Inflammatory macrophage treated with lipopolysaccharide for 4 hours (primary cell): ENCODE measurements around the gene BAIAP2L1.
A peak's percentile ranks its signal among the peaks of the same experiment; 100 is the strongest.

Experiments used
- DNase-seq: peaks from one replicate; pipeline ENCODE4 v3.0.0-alpha.2; 2020

Gene BAIAP2L1

DNA sequence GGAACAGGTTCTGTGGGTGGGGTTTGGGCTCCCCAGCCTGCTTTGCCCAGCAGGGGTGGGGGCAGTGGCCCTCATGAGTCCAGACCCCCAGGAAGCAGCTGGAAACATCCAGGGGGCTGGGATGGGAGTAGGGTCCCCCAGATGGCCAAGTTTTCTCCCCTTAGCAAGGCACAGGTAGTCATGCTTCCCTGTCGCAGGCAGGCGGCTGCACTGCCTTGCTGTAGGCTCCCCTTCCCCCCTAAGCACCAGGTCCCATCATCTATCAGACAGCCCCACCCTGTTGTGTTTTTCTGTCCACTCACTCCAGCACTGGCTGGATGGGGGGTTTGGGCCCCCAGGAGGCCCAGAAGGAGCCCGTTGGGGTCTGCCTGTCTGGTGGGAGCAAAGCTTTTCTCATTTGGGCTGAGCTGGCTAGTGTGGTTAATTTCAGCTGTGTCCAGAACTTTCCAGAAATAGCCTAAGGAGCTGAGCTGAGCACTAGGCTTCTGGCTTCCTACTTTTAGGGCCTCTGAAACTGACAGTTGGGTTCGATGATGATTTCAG, 111.5 kb downstream of the BAIAP2L1 start:
- DNase-seq: no peak

- no peak for DNase-seq
These were observed 112.6 kb downstream of the BAIAP2L1 start for GRCh38 chr7:98288064-98288823.

- no peak for DNase-seq
These were observed 113.4 kb downstream of the BAIAP2L1 start for GRCh38 chr7:98287486-98287959.

GRCh38 chr7:98286701-98287485, 114.0 kb downstream of the BAIAP2L1 start:
- DNase-seq: no peak

- DNase-seq: peak; percentile 95
These were observed 114.8 kb downstream of the BAIAP2L1 start for GRCh38 chr7:98286093-98286539.

GRCh38 chr7:98285157-98286092, 115.5 kb downstream of the BAIAP2L1 start:
- DNase-seq: peak; percentile 27

GRCh38 chr7:98284335-98285036, 116.4 kb downstream of the BAIAP2L1 start:
- DNase-seq: peak; percentile 85

GRCh38 chr7:98283887-98284222, 117.0 kb downstream of the BAIAP2L1 start:
- no peak for DNase-seq

GRCh38 chr7:98283127-98283886, 117.6 kb downstream of the BAIAP2L1 start:
- DNase-seq: peak; percentile 97

DNA sequence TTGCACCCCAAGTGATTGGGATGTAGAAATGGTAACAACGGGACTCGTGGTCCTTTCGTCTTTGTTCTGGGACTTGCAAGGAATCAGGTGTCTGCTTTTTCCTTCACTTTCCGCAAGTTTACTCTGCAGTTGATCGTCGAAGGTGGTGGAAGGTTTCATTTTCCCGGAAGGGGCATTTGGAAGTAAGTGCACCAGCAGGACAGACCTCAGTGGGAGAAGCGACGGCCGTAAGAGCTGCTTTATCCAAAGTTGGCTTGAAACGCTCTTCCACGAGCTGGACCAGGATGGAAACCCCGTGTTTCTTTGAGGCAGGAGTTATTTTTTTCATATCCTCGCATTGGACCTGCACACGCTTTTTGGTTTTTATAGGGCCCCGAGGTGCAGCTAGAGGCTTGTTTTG, 118.2 kb downstream of the BAIAP2L1 start:
- DNase-seq: no peak

DNA sequence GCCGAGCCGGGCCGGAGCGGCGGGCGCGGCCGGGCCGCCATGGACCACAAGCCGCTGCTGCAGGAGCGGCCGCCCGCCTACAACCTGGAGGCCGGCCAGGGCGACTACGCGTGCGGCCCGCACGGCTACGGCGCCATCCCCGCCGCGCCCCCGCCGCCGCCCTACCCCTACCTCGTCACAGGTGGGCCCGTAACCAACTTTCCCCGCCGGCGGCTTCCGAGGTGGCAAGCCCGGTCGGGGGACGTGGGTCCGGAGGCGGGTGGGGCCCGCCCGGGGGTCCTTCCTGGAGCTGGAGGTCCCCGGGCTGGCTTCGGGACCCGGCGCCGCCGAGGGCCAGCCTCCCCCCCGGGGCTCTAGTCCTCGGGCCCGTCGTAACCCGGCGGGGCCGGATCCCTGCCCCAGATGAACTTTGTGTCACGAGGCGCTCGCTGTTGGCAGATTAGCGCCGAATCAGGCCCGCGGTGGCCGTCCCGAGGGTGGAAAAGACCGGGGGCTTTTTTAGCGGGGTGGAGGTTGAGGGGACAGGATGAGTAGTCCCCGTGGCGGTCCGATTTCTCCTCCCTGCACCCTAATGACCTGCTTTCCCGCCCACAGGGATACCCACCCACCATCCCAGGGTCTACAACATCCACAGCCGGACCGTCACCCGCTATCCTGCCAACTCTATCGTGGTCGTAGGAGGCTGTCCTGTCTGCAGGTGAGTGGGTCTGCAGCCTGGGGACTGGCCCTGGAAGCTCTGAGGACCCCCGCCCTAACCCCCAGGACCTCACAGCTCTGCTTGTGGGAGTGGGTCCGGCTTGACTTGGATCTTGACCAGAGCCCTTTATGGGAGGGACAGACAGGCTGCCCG, 118.9 kb downstream of the BAIAP2L1 start:
- DNase-seq: peak; percentile 33

DNA sequence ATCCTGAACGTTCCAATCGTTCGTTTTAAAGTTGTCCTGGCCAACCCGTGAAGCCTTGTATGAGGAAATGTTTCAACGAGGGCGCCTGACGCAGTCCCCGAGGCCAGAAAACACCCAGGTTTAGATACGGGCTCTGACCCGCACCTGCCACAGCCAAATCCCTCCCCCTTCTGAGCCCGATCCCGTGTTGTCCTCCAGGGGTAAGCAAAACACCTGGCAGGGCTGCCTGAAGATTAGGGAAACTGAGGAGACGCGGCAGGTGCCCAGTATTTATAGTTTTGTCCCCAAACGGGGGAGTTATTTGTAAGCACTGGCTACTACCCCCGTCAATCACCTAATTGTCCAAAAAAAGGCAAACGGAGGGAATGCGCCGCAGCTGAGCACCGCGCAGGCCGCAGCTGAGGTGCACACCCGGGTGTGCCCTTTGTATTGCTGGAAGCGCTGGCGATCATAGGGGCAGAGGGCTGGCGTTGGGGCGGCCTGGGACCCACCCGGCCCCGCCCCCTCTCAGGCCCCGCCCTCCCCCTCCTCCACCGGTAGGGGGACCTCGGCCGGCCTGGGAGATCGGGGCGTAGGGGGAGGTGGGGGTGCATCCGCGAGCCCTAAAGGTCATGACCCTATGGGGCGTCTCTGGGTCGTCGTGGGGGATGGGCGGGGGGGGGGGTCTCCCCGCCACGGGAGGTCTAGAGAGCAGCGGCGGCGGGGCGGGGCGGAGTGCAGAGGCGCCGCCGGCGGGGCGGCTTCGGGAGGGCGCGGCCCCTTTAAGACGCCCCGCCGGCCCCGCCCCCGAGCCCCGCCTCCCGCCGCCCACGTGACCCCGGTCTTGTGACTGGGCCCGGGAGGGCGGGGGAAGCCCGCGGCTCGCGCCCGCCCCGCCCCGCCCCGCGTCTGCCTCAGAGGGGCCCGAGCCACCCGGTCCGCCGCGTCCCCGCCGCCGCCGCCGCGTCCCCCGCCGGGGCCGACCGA, 119.8 kb downstream of the BAIAP2L1 start, which contains the start of gene BRI3:
Gene BRI3, plus strand, starts transcription at position 896 of the 966 bp plus-strand sequence. CDS start 110 bp downstream, outside the sequence.
- peak; percentile 93 for DNase-seq

DNA sequence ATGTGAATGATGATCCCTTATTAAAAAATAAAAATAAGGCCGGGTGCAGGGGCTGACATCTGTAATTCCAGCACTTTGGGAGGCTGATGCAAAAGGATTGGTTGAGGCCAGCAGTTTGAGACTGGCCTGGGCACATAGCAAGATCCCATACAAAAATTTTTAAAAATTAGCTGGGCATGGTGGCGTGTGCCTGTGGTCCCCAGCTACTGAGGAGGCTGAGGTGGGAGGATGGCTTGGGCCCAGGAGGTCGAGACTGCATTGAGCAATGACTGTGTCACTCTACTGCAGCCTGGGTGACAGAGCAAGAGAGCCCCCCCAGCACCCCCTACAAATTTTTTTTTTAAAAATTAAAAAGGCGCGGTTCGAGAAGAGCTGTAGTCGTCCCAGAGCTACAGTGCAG, 120.6 kb downstream of the BAIAP2L1 start:
- DNase-seq: no peak

GRCh38 chr7:98278936-98279335, 122.0 kb downstream of the BAIAP2L1 start:
- no peak for DNase-seq

GRCh38 chr7:98278408-98278807, 122.5 kb downstream of the BAIAP2L1 start:
- DNase-seq: no peak

- peak; percentile 93 for DNase-seq
These were observed 124.6 kb downstream of the BAIAP2L1 start for GRCh38 chr7:98276241-98276761.

DNA sequence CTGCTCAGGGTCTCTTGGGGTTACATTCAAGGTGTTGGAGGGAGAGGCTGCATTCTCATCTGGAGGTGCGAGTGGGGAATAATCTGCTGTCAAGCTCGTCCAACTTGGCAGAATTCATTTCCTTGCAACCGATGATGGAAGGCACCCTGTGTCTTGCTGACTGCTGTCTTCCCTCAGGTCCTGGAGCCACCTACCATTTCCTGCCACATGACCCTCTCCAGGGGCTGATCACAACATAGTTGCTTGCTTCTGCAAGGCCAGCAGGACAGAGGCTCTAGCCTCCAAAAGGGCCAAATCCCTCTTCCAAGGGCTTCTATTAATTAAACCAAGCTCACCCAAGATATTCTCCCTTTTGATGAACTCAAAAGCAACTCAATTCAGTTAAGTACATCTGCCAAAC, 133.6 kb downstream of the BAIAP2L1 start:
- DNase-seq: peak; percentile 56

DNA sequence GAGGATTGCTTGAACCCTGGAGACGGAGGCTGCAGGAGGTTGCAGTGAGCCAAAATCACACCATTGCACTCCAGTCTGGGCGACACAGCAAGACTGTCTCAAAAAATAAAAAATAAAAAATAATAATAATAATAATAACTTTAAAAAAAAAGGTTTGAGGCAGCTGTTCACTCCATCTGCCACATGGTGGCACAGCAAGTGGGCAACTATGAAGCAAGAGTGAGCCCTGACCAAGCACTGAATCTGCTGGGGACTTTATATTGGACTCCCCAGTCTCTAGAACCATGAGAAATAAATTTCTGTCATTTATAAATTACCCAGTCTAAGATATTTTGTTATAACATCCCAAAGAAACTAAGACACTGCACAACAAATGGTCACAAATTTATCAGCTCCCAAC, 134.1 kb downstream of the BAIAP2L1 start:
- peak; percentile 53 for DNase-seq
